NB4 (cell line): ENCODE results near the gene MYF5.
"Not testable (repeated sequence)": the region's sequence is repeated elsewhere in the genome, so short reads cannot be mapped to it uniquely, and the experiment has no call there.

Experiments used
- DNase-seq: peaks from one replicate; pipeline ENCODE4 v3.0.0; 2010; ENCODE audit warnings: low read depth
- H3K4me3 ChIP-seq: one replicate; pipeline ENCODE4 v1.5.1; 2011; ENCODE audit warnings: mild to moderate bottlenecking, low read depth, low read length, moderate library complexity
- CTCF ChIP-seq: IDR thresholded peaks from one replicate; pipeline ENCODE4 v1.5.1; 2012; ENCODE audit warnings: low read depth, low read length
- MAX ChIP-seq: IDR thresholded peaks from 2 replicates; pipeline ENCODE4 v1.6.1; 2011; ENCODE audit warnings: low read depth, low read length
- MYC ChIP-seq: IDR thresholded peaks from 2 replicates; pipeline ENCODE4 v1.6.1; 2011; ENCODE audit warnings: low read depth, low read length
- POLR2A ChIP-seq: IDR thresholded peaks from 2 replicates; pipeline ENCODE4 v1.6.1; 2011; ENCODE audit warnings: mild to moderate bottlenecking; ENCODE audit not compliant: insufficient read length; ENCODE audit errors: extremely low read depth

Gene MYF5

GRCh38 chr12:80716696-80717469 lies at the start of gene MYF5:
Gene MYF5 (plus strand): TSS chr12:80716912. CDS start chr12:80717064, 152 bp downstream.
- TF ChIP-seq CTCF (no peak), MAX (no peak), POLR2A (no peak), MYC (no peak)
- DNase-seq: no peak
- H3K4me3 ChIP-seq: no peak within 1 kb of the TSS

GRCh38 chr12:80670214-80670613 lies 46.5 kb upstream of the MYF5 start:
- DNase-seq: no peak
- H3K4me3 ChIP-seq: no peak overlapping the region
- TF ChIP-seq POLR2A (no peak), MYC (no peak), MAX (no peak), CTCF (no peak)

GRCh38 chr12:80676042-80676636 lies 40.6 kb upstream of the MYF5 start:
- H3K4me3 ChIP-seq, DNase-seq: not testable (repeated sequence)

- DNase-seq: no peak
- no peak overlapping the region for H3K4me3 ChIP-seq
- no peak for TF ChIP-seq MYC
- TF ChIP-seq MAX: no peak
- TF ChIP-seq POLR2A: no peak
- no peak for TF ChIP-seq CTCF
Measured at GRCh38 chr12:80676856-80677255, 39.9 kb upstream of the MYF5 start.

- TF ChIP-seq MAX (no peak), MYC (no peak), CTCF (no peak), POLR2A (no peak)
- no peak overlapping the region for H3K4me3 ChIP-seq
- DNase-seq: no peak
Measured at GRCh38 chr12:80677994-80678393, 38.7 kb upstream of the MYF5 start.

GRCh38 chr12:80679346-80680131 lies 37.2 kb upstream of the MYF5 start:
- no peak overlapping the region for H3K4me3 ChIP-seq
- no peak for DNase-seq
- no peak for TF ChIP-seq CTCF
- no peak for TF ChIP-seq MYC
- no peak for TF ChIP-seq POLR2A
- no peak for TF ChIP-seq MAX
